Left ventricle myocardium inferior (tissue), 1 donor: ENCODE measurements around the gene MAS1. TPM values are rescaled to one million over a fixed set of nuclear protein-coding genes. Genes with fewer than 3 reads are reported as not detected.

Source experiments
- DNase-seq: peaks from one replicate; pipeline ENCODE4 v3.0.0-alpha.2; 2020
- H3K27ac ChIP-seq: fragments of 200-600 bp; replicated peaks from 2 replicates; pipeline ENCODE4 v1.8.0; 2021
- H3K27me3 ChIP-seq: fragments of 200-600 bp; 2 replicates; pipeline ENCODE4 v1.8.0; 2021; ENCODE audit warnings: low read depth
- H3K36me3 ChIP-seq: fragments of 200-600 bp; 2 replicates; pipeline ENCODE4 v1.8.0; 2021
- H3K4me1 ChIP-seq: fragments of 200-600 bp; 2 replicates; pipeline ENCODE4 v1.8.0; 2021
- H3K4me3 ChIP-seq: fragments of 200-600 bp; 2 replicates; pipeline ENCODE4 v1.8.0; 2021; ENCODE audit warnings: mild to moderate bottlenecking, moderate library complexity
- H3K9me3 ChIP-seq: fragments of 200-600 bp; replicated peaks from 2 replicates; pipeline ENCODE4 v1.8.0; 2021
- intact Hi-C: fragments of 100-400 bp; cut with micrococcal nuclease; formaldehyde crosslinking; loops from one replicate; pipeline ENCODE4 v1.11.0; 2022
- total RNA-seq: library from RNA; stranded (reverse); fragmentation: NEBNext Ultra II Directional; extraction: Animal tissue kit (Norgen Biotek cat#: 25700); gene quantifications from one replicate; pipeline ENCODE4 v1.2.1, GENCODE V29; 2021
- TF ChIP-seq, protein P1 (sequence below): fragments of 200-600 bp; IDR thresholded peaks from 2 replicates; pipeline ENCODE4 v1.8.0; 2021; ENCODE audit warnings: antibody characterized with exemption, mild to moderate bottlenecking, borderline replicate concordance
- donor health status: DM: no; HTN: yes; CAD: no; lungs with severe emphysema.

The MAS1 gene
- total RNA-seq, 1 donor from 2014 or later: not detected

GRCh38 chr6:159884720-159885119 is 6.1 kb upstream of the MAS1 start:
- H3K27me3 ChIP-seq: peaks cover 21% of the 10 kb centered on the region
- H3K4me3 ChIP-seq: no peak overlapping the region
- no peak overlapping the region for H3K27ac ChIP-seq
- no peaks in the 10 kb centered on the region for H3K4me1 ChIP-seq
- TF ChIP-seq, protein P1, sequence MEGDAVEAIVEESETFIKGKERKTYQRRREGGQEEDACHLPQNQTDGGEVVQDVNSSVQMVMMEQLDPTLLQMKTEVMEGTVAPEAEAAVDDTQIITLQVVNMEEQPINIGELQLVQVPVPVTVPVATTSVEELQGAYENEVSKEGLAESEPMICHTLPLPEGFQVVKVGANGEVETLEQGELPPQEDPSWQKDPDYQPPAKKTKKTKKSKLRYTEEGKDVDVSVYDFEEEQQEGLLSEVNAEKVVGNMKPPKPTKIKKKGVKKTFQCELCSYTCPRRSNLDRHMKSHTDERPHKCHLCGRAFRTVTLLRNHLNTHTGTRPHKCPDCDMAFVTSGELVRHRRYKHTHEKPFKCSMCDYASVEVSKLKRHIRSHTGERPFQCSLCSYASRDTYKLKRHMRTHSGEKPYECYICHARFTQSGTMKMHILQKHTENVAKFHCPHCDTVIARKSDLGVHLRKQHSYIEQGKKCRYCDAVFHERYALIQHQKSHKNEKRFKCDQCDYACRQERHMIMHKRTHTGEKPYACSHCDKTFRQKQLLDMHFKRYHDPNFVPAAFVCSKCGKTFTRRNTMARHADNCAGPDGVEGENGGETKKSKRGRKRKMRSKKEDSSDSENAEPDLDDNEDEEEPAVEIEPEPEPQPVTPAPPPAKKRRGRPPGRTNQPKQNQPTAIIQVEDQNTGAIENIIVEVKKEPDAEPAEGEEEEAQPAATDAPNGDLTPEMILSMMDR: no peak
- DNase-seq: no peak
- intact Hi-C loops: no loop called here
- no peaks in the 10 kb centered on the region for H3K36me3 ChIP-seq
- no peaks in the 10 kb centered on the region for H3K9me3 ChIP-seq

GRCh38 chr6:159886270-159886669 is 4.5 kb upstream of the MAS1 start:
- intact Hi-C loops: no loop called here
- TF ChIP-seq, protein P1: no peak
- no peak for DNase-seq
- H3K4me3 ChIP-seq: no peak overlapping the region
- no peak overlapping the region for H3K27ac ChIP-seq
- H3K27me3 ChIP-seq: peaks cover 35% of the 10 kb centered on the region
- no peaks in the 10 kb centered on the region for H3K36me3 ChIP-seq
- no peaks in the 10 kb centered on the region for H3K4me1 ChIP-seq
- H3K9me3 ChIP-seq: no peaks in the 10 kb centered on the region

GRCh38 chr6:159887146-159887545 is 3.6 kb upstream of the MAS1 start:
- intact Hi-C loops: no loop called here
- DNase-seq: no peak
- TF ChIP-seq, protein P1: no peak
- no peaks in the 10 kb centered on the region for H3K4me1 ChIP-seq
- no peak overlapping the region for H3K27ac ChIP-seq
- H3K4me3 ChIP-seq: no peak overlapping the region
- no peaks in the 10 kb centered on the region for H3K36me3 ChIP-seq
- no peaks in the 10 kb centered on the region for H3K9me3 ChIP-seq
- H3K27me3 ChIP-seq: peaks cover 44% of the 10 kb centered on the region

- H3K9me3 ChIP-seq: no peaks in the 10 kb centered on the region
- H3K4me3 ChIP-seq: no peak overlapping the region
- H3K36me3 ChIP-seq: no peaks in the 10 kb centered on the region
- DNase-seq: no peak
- intact Hi-C loops: no loop called here
- TF ChIP-seq, protein P1: no peak
- peaks cover 49% of the 10 kb centered on the region for H3K27me3 ChIP-seq
- no peak overlapping the region for H3K27ac ChIP-seq
- H3K4me1 ChIP-seq: no peaks in the 10 kb centered on the region
Observed at GRCh38 chr6:159887761-159888160, 3.0 kb upstream of the MAS1 start.

DNA sequence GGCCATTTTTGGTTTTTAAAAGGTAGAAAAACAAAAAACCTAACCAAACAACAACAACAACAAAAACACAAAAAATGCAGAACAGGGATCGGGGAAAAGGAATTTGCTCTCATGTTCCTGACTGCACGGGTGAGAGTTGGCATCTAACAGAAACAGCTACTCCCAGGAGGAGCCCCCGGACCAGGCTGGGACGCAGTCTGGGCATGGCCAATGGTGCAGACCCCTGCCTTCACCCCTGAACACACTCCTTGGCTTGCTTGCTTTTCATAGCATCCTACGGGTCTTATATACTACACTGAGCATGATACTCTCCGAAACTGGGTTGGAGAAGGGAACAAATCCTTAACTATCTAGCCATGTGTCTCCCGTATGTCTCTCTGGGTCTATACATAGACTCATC is 587 bp upstream of the MAS1 start:
- intact Hi-C loops: no loop called here
- H3K4me1 ChIP-seq: no peaks in the 10 kb centered on the region
- no peaks in the 10 kb centered on the region for H3K36me3 ChIP-seq
- no peak for DNase-seq
- TF ChIP-seq, protein P1: no peak
- H3K4me3 ChIP-seq: no peak overlapping the region
- peaks cover 63% of the 10 kb centered on the region for H3K27me3 ChIP-seq
- no peaks in the 10 kb centered on the region for H3K9me3 ChIP-seq
- H3K27ac ChIP-seq: no peak overlapping the region

DNA sequence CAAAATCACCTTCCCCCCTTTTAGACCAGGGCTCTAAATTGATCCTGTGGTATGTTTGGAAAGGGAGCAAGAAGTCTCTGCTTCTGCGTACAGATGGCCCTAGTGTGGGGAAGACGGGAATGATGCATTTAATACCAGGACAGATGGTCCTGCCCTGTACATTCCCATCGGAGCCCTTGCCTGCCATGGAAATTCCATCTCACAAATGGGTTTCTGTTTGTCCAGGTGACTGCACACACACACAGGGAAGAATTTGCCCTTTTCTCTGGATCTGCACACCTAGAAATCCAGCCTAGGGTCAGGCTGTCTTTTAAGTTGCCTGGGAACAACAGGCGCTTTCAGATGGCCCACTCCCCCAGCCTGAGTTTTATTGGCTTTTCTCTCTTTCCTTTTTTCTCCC is 1.3 kb downstream of the MAS1 start:
- Histone ChIP-seq H3K27ac (no peak overlapping the region), H3K9me3 (no peaks in the 10 kb centered on the region), H3K27me3 (peaks cover 59% of the 10 kb centered on the region), H3K4me3 (no peak overlapping the region), H3K36me3 (no peaks in the 10 kb centered on the region), H3K4me1 (no peaks in the 10 kb centered on the region)
- TF ChIP-seq, protein P1: no peak
- intact Hi-C loops: no loop called here
- no peak for DNase-seq
